Suprapubic skin (tissue), 4 donors: Measurements from ENCODE around the gene TMEM114.

ENCODE experiments used
- EP300 ChIP-seq: sonication (generic); formaldehyde crosslinking; IDR thresholded peaks from one replicate; pipeline ENCODE4 v1.6.1; 2017; ENCODE audit warnings: antibody characterized with exemption
- POLR2AphosphoS5 ChIP-seq, 3 donors: sonication (generic); formaldehyde crosslinking; IDR thresholded peaks; one replicate each; pipeline ENCODE4 v1.6.1; 2017; ENCODE audit warnings: antibody characterized with exemption in 3 of 3
- TF ChIP-seq, protein P1 (sequence below), 2 donors: fragments of 200-600 bp in 1 of 2; fragments of 450-650 bp in 1 of 2; sonication (generic) in 1 of 2; IDR thresholded peaks; one replicate each; pipeline ENCODE4 v1.5.1; 2016 to 2019; ENCODE audit warnings: antibody characterized with exemption in 2 of 2, mild to moderate bottlenecking in 1 of 2, moderate library complexity in 1 of 2

- TF ChIP-seq, protein P1, sequence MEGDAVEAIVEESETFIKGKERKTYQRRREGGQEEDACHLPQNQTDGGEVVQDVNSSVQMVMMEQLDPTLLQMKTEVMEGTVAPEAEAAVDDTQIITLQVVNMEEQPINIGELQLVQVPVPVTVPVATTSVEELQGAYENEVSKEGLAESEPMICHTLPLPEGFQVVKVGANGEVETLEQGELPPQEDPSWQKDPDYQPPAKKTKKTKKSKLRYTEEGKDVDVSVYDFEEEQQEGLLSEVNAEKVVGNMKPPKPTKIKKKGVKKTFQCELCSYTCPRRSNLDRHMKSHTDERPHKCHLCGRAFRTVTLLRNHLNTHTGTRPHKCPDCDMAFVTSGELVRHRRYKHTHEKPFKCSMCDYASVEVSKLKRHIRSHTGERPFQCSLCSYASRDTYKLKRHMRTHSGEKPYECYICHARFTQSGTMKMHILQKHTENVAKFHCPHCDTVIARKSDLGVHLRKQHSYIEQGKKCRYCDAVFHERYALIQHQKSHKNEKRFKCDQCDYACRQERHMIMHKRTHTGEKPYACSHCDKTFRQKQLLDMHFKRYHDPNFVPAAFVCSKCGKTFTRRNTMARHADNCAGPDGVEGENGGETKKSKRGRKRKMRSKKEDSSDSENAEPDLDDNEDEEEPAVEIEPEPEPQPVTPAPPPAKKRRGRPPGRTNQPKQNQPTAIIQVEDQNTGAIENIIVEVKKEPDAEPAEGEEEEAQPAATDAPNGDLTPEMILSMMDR (IDR thresholded peaks at IDR 0.05): no peak
- TF ChIP-seq POLR2AphosphoS5 (IDR thresholded peaks at IDR 0.05) (no peak), EP300 (no peak)
Measured at GRCh38 chr16:8623634-8624033, 33.3 kb upstream of the TMEM114 start.
